K562 (cell line): ENCODE data around the gene FAM241B. TPM values are rescaled to one million over a fixed set of nuclear protein-coding genes. Genes with fewer than 3 reads are reported as not detected.

Experiments
- ATAC-seq: fragments of 200-7000 bp; cut with Tn5 transposase; 3 replicates; pipeline ENCODE4 v1.9.1; 2020; ENCODE audit warnings: moderate library complexity
- BruUV-seq: library from RNA; stranded (reverse); fragments of 400-500 nt; replicated peaks from 2 replicates; lab custom pipeline; 2021; lab: Mats Ljungman, UMichigan
- CTCF ChIA-PET: fragments of 300-600 bp; formaldehyde crosslinking; extraction: SDS; loops from one replicate; lab custom pipeline; 2021; ENCODE audit warnings: low intra/inter-chr PET ratio; lab: Yijun Ruan, JAX
- POLR2A ChIA-PET: fragments of 300-600, 350-650 bp; sonication (Branson Sonifier 250); formaldehyde crosslinking; extraction: SDS; loops from one replicate; lab custom pipeline; 2021; ENCODE audit warnings: antibody characterized with exemption, inconsistent platforms; lab: Yijun Ruan, JAX
- DNase-seq, 4 experiments: peaks; one replicate each; pipeline versions ENCODE4 v3.0.0 to v3.0.0-alpha.2; 2011 to 2018; ENCODE audit warnings: low spot score in 3 of 4, mixed read lengths in 3 of 4; ENCODE audit errors: extremely low read depth in 1 of 4
- FAIRE-seq: peaks from 2 replicates; lab custom pipeline; 2011; peaks lifted over from hg19 to GRCh38; lab: Jason Lieb, UNC
- H2AFZ ChIP-seq: 2 replicates; pipeline ENCODE4 v1.6.0; 2011; ENCODE audit warnings: low read depth, low read length, control low read depth, inconsistent platforms
- H3K27ac ChIP-seq: fragments of 200-600 bp; 3 replicates; pipeline ENCODE4 v1.8.0; 2011; ENCODE audit warnings: low read depth, mild to moderate bottlenecking, control low read depth, inconsistent platforms, low read length, moderate library complexity, mixed read lengths; ENCODE audit errors: extremely low read depth
- H3K27me3 ChIP-seq, 2 experiments: fragments of 300-600 bp in 1 of 2; 2 replicates in 1 of 2; 3 replicates in 1 of 2; pipeline versions ENCODE4 v1.6.0 to v1.8.0; 2011; ENCODE audit warnings: inconsistent platforms in 2 of 2, low read length in 2 of 2, mild to moderate bottlenecking in 1 of 2, mixed read lengths in 1 of 2, moderate library complexity in 1 of 2; ENCODE audit not compliant: control insufficient read depth in 2 of 2, insufficient read depth in 2 of 2
- H3K36me3 ChIP-seq: fragments of 300-600 bp; 3 replicates; pipeline ENCODE4 v1.8.0; 2011; ENCODE audit warnings: mild to moderate bottlenecking, low read length, inconsistent platforms; ENCODE audit not compliant: control insufficient read depth, insufficient read depth
- H3K4me1 ChIP-seq, 2 experiments: fragments of 200-600 bp in 1 of 2; replicated peaks in 1 of 2; 2 replicates in 1 of 2; 3 replicates in 1 of 2; pipeline versions ENCODE4 v1.5.1 to v1.8.0; 2011; ENCODE audit warnings: inconsistent platforms in 2 of 2, low read length in 2 of 2, mild to moderate bottlenecking in 1 of 2, mixed read lengths in 1 of 2, moderate library complexity in 1 of 2; ENCODE audit not compliant: control insufficient read depth in 2 of 2, insufficient read depth in 2 of 2
- H3K4me2 ChIP-seq: 2 replicates; pipeline ENCODE4 v1.6.1; 2011; ENCODE audit warnings: low read length, control low read depth, inconsistent platforms, mixed read lengths; ENCODE audit not compliant: insufficient read depth
- H3K4me3 ChIP-seq: fragments of 200-600 bp; sonication (generic), shearing (Covaris generic); 2 replicates; pipeline ENCODE4 v1.5.1; 2016; ENCODE audit warnings: control low read depth, inconsistent platforms
- H3K79me2 ChIP-seq: fragments of 200-600 bp; 3 replicates; pipeline ENCODE4 v1.8.0; 2011; ENCODE audit warnings: low read length, inconsistent platforms; ENCODE audit not compliant: control insufficient read depth, insufficient read depth
- H3K9ac ChIP-seq, 2 experiments: 2 replicates each; pipeline versions ENCODE4 v1.6.0 to v1.6.1; 2011; ENCODE audit warnings: low read depth in 2 of 2, low read length in 2 of 2, control low read depth in 1 of 2, inconsistent platforms in 1 of 2, mild to moderate bottlenecking in 1 of 2, mixed read lengths in 1 of 2; ENCODE audit not compliant: insufficient read depth in 1 of 2
- H3K9me1 ChIP-seq: one replicate; pipeline ENCODE4 v1.6.0; 2011; ENCODE audit warnings: inconsistent platforms, mild to moderate bottlenecking, low read length, moderate library complexity; ENCODE audit not compliant: control insufficient read depth, insufficient read depth
- H3K9me3 ChIP-seq: replicated peaks from 2 replicates; pipeline ENCODE4 v1.5.1; 2011; ENCODE audit warnings: low read depth, low read length, inconsistent platforms; ENCODE audit not compliant: control insufficient read depth, insufficient read depth
- H4K20me1 ChIP-seq: replicated peaks from 2 replicates; pipeline ENCODE4 v1.6.1; 2011; ENCODE audit warnings: low read length, inconsistent platforms, mixed read lengths; ENCODE audit not compliant: control insufficient read depth, insufficient read depth
- FOSL1 ChIP-seq: fragments of 200-800 bp; sonication (Bioruptor generic); conservative IDR thresholded peaks from 2 replicates; pipeline ENCODE4 v1.6.1; 2016; ENCODE audit warnings: missing genetic modification characterization, missing compliant biosample characterization
- JUND ChIP-seq, 2 experiments: IDR thresholded peaks; 2 replicates in 1 of 2; 3 replicates in 1 of 2; pipeline ENCODE4 v1.6.1; 2011; ENCODE audit warnings: borderline replicate concordance in 2 of 2, low read depth in 2 of 2, low read length in 2 of 2, improper control_type of control experiment in 1 of 2, missing biosample characterization in 1 of 2, missing genetic modification characterization in 1 of 2, missing genetic modification reagents in 1 of 2
- KLF6 ChIP-seq: fragments of 250-450 bp; sonication (Bioruptor Pico); IDR thresholded peaks from 2 replicates; pipeline ENCODE4 v1.4.0; 2020; ENCODE audit warnings: mild to moderate bottlenecking, moderate library complexity, borderline replicate concordance
- MAFK ChIP-seq: IDR thresholded peaks from 2 replicates; pipeline ENCODE4 v1.6.1; 2011; ENCODE audit warnings: low read length, improper control_type of control experiment
- PPARD ChIP-seq: fragments of 250-450 bp; sonication (Bioruptor Pico); IDR thresholded peaks from 2 replicates; pipeline ENCODE4 v1.8.0; 2022; ENCODE audit warnings: inconsistent platforms, mild to moderate bottlenecking, moderate library complexity
- PTTG1 ChIP-seq: fragments of 450-650 bp; IDR thresholded peaks from 2 replicates; pipeline ENCODE4 v1.6.1; 2016; ENCODE audit warnings: low read depth, mild to moderate bottlenecking, missing genetic modification characterization, missing compliant biosample characterization
- SMARCA4 ChIP-seq: fragments of 450-650 bp; IDR thresholded peaks from 2 replicates; pipeline ENCODE4 v1.6.1; 2016
- ZNF134 ChIP-seq: fragments of 250-450 bp; sonication (Bioruptor Pico); conservative IDR thresholded peaks from 2 replicates; pipeline ENCODE4 v1.4.0; 2020
- ZSCAN32 ChIP-seq: fragments of 450-650 bp; formaldehyde crosslinking; IDR thresholded peaks from 2 replicates; pipeline ENCODE4 v1.4.0; 2020; ENCODE audit warnings: mild to moderate bottlenecking, moderate library complexity
- WGBS: fragments of 100-300 bp; shearing (Covaris generic); methylation state at CpG from one replicate; pipeline ENCODE4 v1.1.6; 2016; ENCODE audit warnings: low coverage, mixed read lengths; ENCODE audit not compliant: insufficient coverage; ENCODE audit errors: missing lambda C conversion rate; 5-methylcytosine and 5-hydroxymethylcytosine counted together
- in situ Hi-C: fragments of 300-500 bp; cut with MboI; formaldehyde crosslinking; loops from 4 replicates; pipeline ENCODE4 v1.15.0; 2018; ENCODE audit warnings: inconsistent platforms, mixed read lengths
- intact Hi-C: fragments of 100-400 bp; cut with micrococcal nuclease; formaldehyde crosslinking; loops from 2 replicates; pipeline ENCODE4 v1.14.2; 2022
- polyA plus RNA-seq, 8 experiments: library from polyadenylated mRNA; depleted of rRNA in 4 of 8; stranded (reverse) in 5 of 8; unstranded in 3 of 8; fragments of >200 nt; fragmentation: Nextera tagmentation in 2 of 8; fragmentation: Illumina TruSeq in 1 of 8; extraction: Ambion mirVana in 2 of 8; extraction: Trizol in 1 of 8; gene quantifications; 2 replicates each; pipeline versions ENCODE4 v1.2.1 to v1.2.3, GENCODE V29; 2011 to 2014; ENCODE audit warnings: inconsistent platforms in 1 of 8, missing spikeins in 1 of 8
- total RNA-seq, 7 experiments: library from RNA; depleted of rRNA in 6 of 7; stranded (reverse); fragments of >200 nt in 6 of 7; fragmentation: Illumina TruSeq in 2 of 7; extraction: Trizol in 2 of 7; gene quantifications; 2 replicates each; pipeline versions ENCODE4 v1.2.1 to v1.2.3, GENCODE V29; 2011 to 2021; ENCODE audit warnings: low replicate concordance in 1 of 7
- TF ChIP-seq, protein P1 (sequence below): sonication (generic); IDR thresholded peaks from 2 replicates; pipeline ENCODE4 v1.6.1; 2016

FAM241B gene
- total and polyA plus RNA-seq, 9 of the 15 experiments (the other 6 are each of a cell fraction or from before 2014, with no cell fraction given): 1.9 to 11.1 (median 3.0) TPM

- H3K9me1 ChIP-seq: no peaks in the 10 kb centered on the region
- H3K79me2 ChIP-seq: no peaks in the 10 kb centered on the region
- 0 out of 2 replicates have a peak, but pooled peaks have one; percentile 22 for TF ChIP-seq FOSL1 (tag)
- TF ChIP-seq ZSCAN32 (CRISPR knock-in tag): no peak
- intact Hi-C loops: loop anchor here (5.0 kb wide), 1 partner anchor 161 kb away; the partner anchor contains the start of gene COL13A1
- H4K20me1 ChIP-seq: peaks cover 6% of the 10 kb centered on the region; the same call in 1 of the 2 replicates
- no peak overlapping the region for H3K4me2 ChIP-seq
- no peak for FAIRE-seq
- in situ Hi-C loops: loop anchor here (25.0 kb wide), 1 partner anchor 404 kb away; no protein-coding TSS in a partner anchor
- H3K27me3 ChIP-seq: peaks cover 0 to 59% of the 10 kb centered on the region in 2 experiments; a peak in 3 of 5 replicates
- ChIA-PET CTCF (interaction anchor here (6.1 kb wide), 1 partner anchor 124 kb away, joined by 80 read pairs; no protein-coding TSS in a partner anchor), POLR2A (interaction anchor here (0.6 to 2.0 kb wide), 4 partner anchors 9 to 144 kb away, joined by 3 to 6 read pairs (median 4); no protein-coding TSS in a partner anchor)
- no peak overlapping the region for H3K9ac ChIP-seq
- 0% methylated on average over 12 of the region's 12 CpGs for WGBS
- DNase-seq: no peak
- peaks cover 0 to 3% of the 10 kb centered on the region in 2 experiments; a peak in 1 of 5 replicates for H3K4me1 ChIP-seq
- no peaks in the 10 kb centered on the region for H3K36me3 ChIP-seq
- H3K9me3 ChIP-seq: no peaks in the 10 kb centered on the region
- no peak overlapping the region for H2AFZ ChIP-seq
- no peak for ATAC-seq
- no peak overlapping the region for H3K27ac ChIP-seq
- no TSS peak for BruUV-seq
- H3K4me3 ChIP-seq: no peak overlapping the region
Observed at GRCh38 chr10:69641261-69641980, 11.4 kb downstream of the FAM241B start.

DNA sequence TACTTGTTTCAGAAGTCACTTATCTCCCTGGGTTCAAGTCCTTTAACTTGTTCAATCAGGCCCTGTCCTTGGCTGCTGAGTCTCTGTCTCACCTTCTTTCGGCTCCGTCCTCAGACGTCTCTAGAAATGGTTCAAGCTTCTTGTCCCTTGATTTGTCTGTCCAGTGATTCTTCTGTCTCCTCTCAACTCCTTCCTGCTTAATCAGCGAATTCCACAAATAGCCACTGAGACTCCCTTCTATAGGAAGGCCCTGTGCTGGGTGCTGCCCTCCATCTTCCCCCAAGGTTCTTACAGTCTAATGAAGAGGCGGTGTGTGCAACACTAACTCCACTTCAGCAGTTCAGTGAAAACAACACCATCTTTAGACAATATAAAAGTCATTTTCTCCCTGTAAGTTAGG, 12.7 kb downstream of the FAM241B start:
- FAIRE-seq (no peak), ATAC-seq (no peak), DNase-seq (no peak)
- no TSS peak for BruUV-seq
- intact Hi-C loops: loop anchor here (5.0 kb wide), 1 partner anchor 160 kb away; the partner anchor contains the start of gene COL13A1
- no peak overlapping the region for H3K27ac ChIP-seq
- 0% methylated on average over 5 of the region's 5 CpGs for WGBS
- no peak overlapping the region for H3K4me3 ChIP-seq
- H3K4me2 ChIP-seq: no peak overlapping the region
- in situ Hi-C loops: loop anchor here (25.0 kb wide), 1 partner anchor 405 kb away; no protein-coding TSS in a partner anchor
- H3K9me3 ChIP-seq: no peaks in the 10 kb centered on the region
- H3K36me3 ChIP-seq: no peaks in the 10 kb centered on the region
- H3K79me2 ChIP-seq: no peaks in the 10 kb centered on the region
- H3K9ac ChIP-seq: no peak overlapping the region
- ChIA-PET POLR2A (interaction anchor here (0.6 to 1.7 kb wide), 3 partner anchors 8 to 1898 kb away, joined by 3 to 4 read pairs (median 3); no protein-coding TSS in a partner anchor), CTCF (interaction anchor here (0.6 to 3.0 kb wide), 2 partner anchors 54 to 74 kb away, joined by 3 to 21 read pairs; no protein-coding TSS in a partner anchor)
- H4K20me1 ChIP-seq: peaks cover 6% of the 10 kb centered on the region; the same call in 1 of the 2 replicates
- peaks cover 0 to 59% of the 10 kb centered on the region in 2 experiments; a peak in 3 of 5 replicates for H3K27me3 ChIP-seq
- H2AFZ ChIP-seq: no peak overlapping the region
- no peaks in the 10 kb centered on the region for H3K9me1 ChIP-seq
- no peaks in the 10 kb centered on the region for H3K4me1 ChIP-seq
- TF ChIP-seq JUND (IDR thresholded peaks at IDR 0.05; ENCODE audit: borderline replicate concordance, low read depth, low read length) (no peak), JUND (tag; IDR thresholded peaks at IDR 0.05; ENCODE audit: borderline replicate concordance, low read depth, low read length) (no peak), PPARD (CRISPR knock-in tag) (no peak), KLF6 (CRISPR knock-in tag) (no peak), SMARCA4 (no peak), ZNF134 (CRISPR knock-in tag) (no peak), PTTG1 (no peak), MAFK (peak; percentile 31; the same call in 1 of the 2 replicates)
- TF ChIP-seq, protein P1, sequence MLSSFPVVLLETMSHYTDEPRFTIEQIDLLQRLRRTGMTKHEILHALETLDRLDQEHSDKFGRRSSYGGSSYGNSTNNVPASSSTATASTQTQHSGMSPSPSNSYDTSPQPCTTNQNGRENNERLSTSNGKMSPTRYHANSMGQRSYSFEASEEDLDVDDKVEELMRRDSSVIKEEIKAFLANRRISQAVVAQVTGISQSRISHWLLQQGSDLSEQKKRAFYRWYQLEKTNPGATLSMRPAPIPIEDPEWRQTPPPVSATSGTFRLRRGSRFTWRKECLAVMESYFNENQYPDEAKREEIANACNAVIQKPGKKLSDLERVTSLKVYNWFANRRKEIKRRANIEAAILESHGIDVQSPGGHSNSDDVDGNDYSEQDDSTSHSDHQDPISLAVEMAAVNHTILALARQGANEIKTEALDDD: no peak
